Measurements from ENCODE around the gene TPP1.

Gene TPP1

GRCh38 chr11:6615882-6616585 lies 3.2 kb downstream of the TPP1 start:
- Histone ChIP-seq H3K4me1 (ENCODE audit: insufficient read depth, low read length) (peaks cover 18% of the 10 kb centered on the region), H3K9ac (ENCODE audit: low read depth, low read length) (no peak overlapping the region), H3K36me3 (ENCODE audit: insufficient read depth, low read length) (no peaks in the 10 kb centered on the region), H3K9me3 (ENCODE audit: control insufficient read depth, insufficient read depth, low read length) (no peaks in the 10 kb centered on the region)

GRCh38 chr11:6615046-6615445 lies 4.2 kb downstream of the TPP1 start:
- peaks cover 9% of the 10 kb centered on the region for H3K36me3 ChIP-seq (ENCODE audit: insufficient read depth, low read length)
- peaks cover 18% of the 10 kb centered on the region for H3K4me1 ChIP-seq (ENCODE audit: insufficient read depth, low read length)
- H3K9ac ChIP-seq (ENCODE audit: low read depth, low read length): no peak overlapping the region

GRCh38 chr11:6614446-6614845 lies 4.8 kb downstream of the TPP1 start:
- H3K4me1 ChIP-seq (ENCODE audit: insufficient read depth, low read length): peaks cover 12% of the 10 kb centered on the region
- H3K9me3 ChIP-seq (ENCODE audit: control insufficient read depth, insufficient read depth, low read length): no peaks in the 10 kb centered on the region
- peaks cover 14% of the 10 kb centered on the region for H3K36me3 ChIP-seq (ENCODE audit: insufficient read depth, low read length)
- H3K9ac ChIP-seq (ENCODE audit: low read depth, low read length): no peak overlapping the region

More at GRCh38 chr11:6615046-6615445, 4.2 kb downstream of the TPP1 start:
- no peaks in the 10 kb centered on the region for H3K9me3 ChIP-seq (ENCODE audit: control insufficient read depth, insufficient read depth, low read length)

GRCh38 chr11:6613496-6613895 lies 5.7 kb downstream of the TPP1 start:
- H3K4me1 ChIP-seq (ENCODE audit: insufficient read depth, low read length): peaks cover 10% of the 10 kb centered on the region
- peaks cover 23% of the 10 kb centered on the region for H3K36me3 ChIP-seq (ENCODE audit: insufficient read depth, low read length)
- H3K9me3 ChIP-seq (ENCODE audit: control insufficient read depth, insufficient read depth, low read length): no peaks in the 10 kb centered on the region
- no peak overlapping the region for H3K9ac ChIP-seq (ENCODE audit: low read depth, low read length)

- H3K9ac ChIP-seq (ENCODE audit: low read depth, low read length): peak within 1 kb of the TSS; percentile 76
- H3K36me3 ChIP-seq (ENCODE audit: insufficient read depth, low read length): peaks cover 27% of the 10 kb centered on the region
- H3K4me1 ChIP-seq (ENCODE audit: insufficient read depth, low read length): peaks cover 11% of the 10 kb centered on the region
- no peaks in the 10 kb centered on the region for H3K9me3 ChIP-seq (ENCODE audit: control insufficient read depth, insufficient read depth, low read length)
Observed at GRCh38 chr11:6612213-6613041, 6.8 kb downstream of the TPP1 start, which contains the start of gene TAF10. TSS of gene TAF10 (minus strand) at chr11:6612216. CDS start at chr11:6612189, 27 bp downstream.

GRCh38 chr11:6611963-6612212 lies 7.3 kb downstream of the TPP1 start:
- Histone ChIP-seq H3K36me3 (ENCODE audit: insufficient read depth, low read length) (peaks cover 27% of the 10 kb centered on the region), H3K4me1 (ENCODE audit: insufficient read depth, low read length) (peaks cover 14% of the 10 kb centered on the region)

GRCh38 chr11:6611092-6611962 lies 7.9 kb downstream of the TPP1 start:
- Histone ChIP-seq H3K4me1 (ENCODE audit: insufficient read depth, low read length) (peaks cover 19% of the 10 kb centered on the region), H3K9me3 (ENCODE audit: control insufficient read depth, insufficient read depth, low read length) (no peaks in the 10 kb centered on the region), H3K36me3 (ENCODE audit: insufficient read depth, low read length) (peaks cover 27% of the 10 kb centered on the region), H3K9ac (ENCODE audit: low read depth, low read length) (peak overlapping the region; percentile 76)

More at GRCh38 chr11:6611963-6612212, 7.3 kb downstream of the TPP1 start:
- no peaks in the 10 kb centered on the region for H3K9me3 ChIP-seq (ENCODE audit: control insufficient read depth, insufficient read depth, low read length)
- peak overlapping the region; percentile 76 for H3K9ac ChIP-seq (ENCODE audit: low read depth, low read length)

- Histone ChIP-seq H3K36me3 (ENCODE audit: insufficient read depth, low read length) (peaks cover 27% of the 10 kb centered on the region), H3K9me3 (ENCODE audit: control insufficient read depth, insufficient read depth, low read length) (no peaks in the 10 kb centered on the region), H3K9ac (ENCODE audit: low read depth, low read length) (no peak overlapping the region), H3K4me1 (ENCODE audit: insufficient read depth, low read length) (peaks cover 21% of the 10 kb centered on the region)
Observed at GRCh38 chr11:6610591-6610990, 8.6 kb downstream of the TPP1 start.

GRCh38 chr11:6609502-6610015 lies 9.7 kb downstream of the TPP1 start:
- H3K4me1 ChIP-seq (ENCODE audit: insufficient read depth, low read length): peaks cover 21% of the 10 kb centered on the region
- H3K9ac ChIP-seq (ENCODE audit: low read depth, low read length): no peak overlapping the region
- no peaks in the 10 kb centered on the region for H3K9me3 ChIP-seq (ENCODE audit: control insufficient read depth, insufficient read depth, low read length)
- peaks cover 27% of the 10 kb centered on the region for H3K36me3 ChIP-seq (ENCODE audit: insufficient read depth, low read length)

- peaks cover 27% of the 10 kb centered on the region for H3K36me3 ChIP-seq (ENCODE audit: insufficient read depth, low read length)
- peaks cover 21% of the 10 kb centered on the region for H3K4me1 ChIP-seq (ENCODE audit: insufficient read depth, low read length)
- no peak overlapping the region for H3K9ac ChIP-seq (ENCODE audit: low read depth, low read length)
- no peaks in the 10 kb centered on the region for H3K9me3 ChIP-seq (ENCODE audit: control insufficient read depth, insufficient read depth, low read length)
Observed at GRCh38 chr11:6608726-6609501, 10.3 kb downstream of the TPP1 start.

- Histone ChIP-seq H3K9me3 (ENCODE audit: control insufficient read depth, insufficient read depth, low read length) (no peaks in the 10 kb centered on the region), H3K4me1 (ENCODE audit: insufficient read depth, low read length) (peaks cover 16% of the 10 kb centered on the region), H3K36me3 (ENCODE audit: insufficient read depth, low read length) (peaks cover 27% of the 10 kb centered on the region), H3K9ac (ENCODE audit: low read depth, low read length) (no peak overlapping the region)
Observed at GRCh38 chr11:6608011-6608410, 11.2 kb downstream of the TPP1 start.

GRCh38 chr11:6607190-6607795 lies 11.9 kb downstream of the TPP1 start:
- peaks cover 18% of the 10 kb centered on the region for H3K4me1 ChIP-seq (ENCODE audit: insufficient read depth, low read length)
- no peaks in the 10 kb centered on the region for H3K9me3 ChIP-seq (ENCODE audit: control insufficient read depth, insufficient read depth, low read length)
- H3K9ac ChIP-seq (ENCODE audit: low read depth, low read length): no peak overlapping the region; the same call in 1 of the 2 replicates
- peaks cover 27% of the 10 kb centered on the region for H3K36me3 ChIP-seq (ENCODE audit: insufficient read depth, low read length)

- Histone ChIP-seq H3K4me1 (ENCODE audit: insufficient read depth, low read length) (peaks cover 20% of the 10 kb centered on the region), H3K9ac (ENCODE audit: low read depth, low read length) (peak overlapping the region; percentile 12), H3K9me3 (ENCODE audit: control insufficient read depth, insufficient read depth, low read length) (no peaks in the 10 kb centered on the region), H3K36me3 (ENCODE audit: insufficient read depth, low read length) (peaks cover 27% of the 10 kb centered on the region)
Observed at GRCh38 chr11:6606471-6607189, 12.6 kb downstream of the TPP1 start.
